GM18526 (cell line): Measurements from ENCODE around the gene ALDH7A1.

Source experiments
- POLR2A ChIP-seq: IDR thresholded peaks from 3 replicates; pipeline ENCODE4 v1.6.1; 2011; ENCODE audit not compliant: insufficient read length; ENCODE audit errors: extremely low read depth

ALDH7A1 gene

GRCh38 chr5:126519637-126520592 is 75.1 kb downstream of the ALDH7A1 start:
- TF ChIP-seq POLR2A: no peak

GRCh38 chr5:126516852-126517251 is 78.2 kb downstream of the ALDH7A1 start:
- no peak for TF ChIP-seq POLR2A

- no peak for TF ChIP-seq POLR2A
Measured at GRCh38 chr5:126516133-126516532, 78.9 kb downstream of the ALDH7A1 start.

- no peak for TF ChIP-seq POLR2A
Measured at GRCh38 chr5:126515337-126515736, 79.7 kb downstream of the ALDH7A1 start.

GRCh38 chr5:126514558-126515141 is 80.4 kb downstream of the ALDH7A1 start:
- no peak for TF ChIP-seq POLR2A

GRCh38 chr5:126514131-126514557 is 80.9 kb downstream of the ALDH7A1 start:
- no peak for TF ChIP-seq POLR2A

GRCh38 chr5:126513703-126514102 is 81.3 kb downstream of the ALDH7A1 start:
- TF ChIP-seq POLR2A: no peak

- TF ChIP-seq POLR2A: no peak
Measured at GRCh38 chr5:126513302-126513701, 81.7 kb downstream of the ALDH7A1 start.

GRCh38 chr5:126512451-126512850 is 82.6 kb downstream of the ALDH7A1 start:
- TF ChIP-seq POLR2A: no peak

- no peak for TF ChIP-seq POLR2A
Measured at GRCh38 chr5:126511961-126512360, 83.1 kb downstream of the ALDH7A1 start.

GRCh38 chr5:126509339-126509738 is 85.7 kb downstream of the ALDH7A1 start:
- TF ChIP-seq POLR2A: no peak

GRCh38 chr5:126508962-126509279 is 86.1 kb downstream of the ALDH7A1 start:
- no peak for TF ChIP-seq POLR2A

- TF ChIP-seq POLR2A: no peak
Measured at GRCh38 chr5:126508251-126508961, 86.6 kb downstream of the ALDH7A1 start.

GRCh38 chr5:126506079-126506478 is 88.9 kb downstream of the ALDH7A1 start:
- TF ChIP-seq POLR2A: no peak

GRCh38 chr5:126503602-126504104 is 91.4 kb downstream of the ALDH7A1 start:
- TF ChIP-seq POLR2A: no peak

GRCh38 chr5:126501448-126501847 is 93.6 kb downstream of the ALDH7A1 start:
- TF ChIP-seq POLR2A: no peak
